HT-29 (cell line): ENCODE measurements around the gene MN1. TPM values are rescaled to one million over a fixed set of nuclear protein-coding genes. Genes with fewer than 3 reads are reported as not detected.

Source experiments
- DNase-seq: peaks from one replicate; pipeline ENCODE4 v3.0.0-alpha.2; 2015; ENCODE audit warnings: low spot score
- total RNA-seq: library from RNA; depleted of rRNA; stranded (reverse); fragments of >200 nt; shearing (Covaris generic); gene quantifications from 2 replicates; pipeline ENCODE4 v1.2.3, GENCODE V29; 2014

MN1 gene
- total RNA-seq, 1 experiment from 2014 or later: not detected

- DNase-seq: no peak
Measured at GRCh38 chr22:27800250-27801201, 1.0 kb downstream of the MN1 start.

- DNase-seq: no peak
Measured at GRCh38 chr22:27799827-27800249, 1.7 kb downstream of the MN1 start.

GRCh38 chr22:27799015-27799826 is 2.3 kb downstream of the MN1 start:
- no peak for DNase-seq

GRCh38 chr22:27798511-27799014 is 3.0 kb downstream of the MN1 start:
- DNase-seq: no peak

GRCh38 chr22:27797520-27798391 is 3.8 kb downstream of the MN1 start:
- no peak for DNase-seq

- no peak for DNase-seq
Measured at GRCh38 chr22:27796829-27797519, 4.6 kb downstream of the MN1 start.

- no peak for DNase-seq
Measured at GRCh38 chr22:27795696-27796517, 5.6 kb downstream of the MN1 start.

- no peak for DNase-seq
Measured at GRCh38 chr22:27795053-27795452, 6.5 kb downstream of the MN1 start.

- no peak for DNase-seq
Measured at GRCh38 chr22:27794226-27794625, 7.3 kb downstream of the MN1 start.

GRCh38 chr22:27793576-27793975 is 8.0 kb downstream of the MN1 start:
- DNase-seq: no peak

GRCh38 chr22:27792452-27793161 is 8.9 kb downstream of the MN1 start:
- no peak for DNase-seq

- no peak for DNase-seq
Measured at GRCh38 chr22:27791859-27792241, 9.7 kb downstream of the MN1 start.

- no peak for DNase-seq
Measured at GRCh38 chr22:27791159-27791858, 10.2 kb downstream of the MN1 start.

GRCh38 chr22:27790376-27791158 is 11.0 kb downstream of the MN1 start:
- no peak for DNase-seq

GRCh38 chr22:27788500-27789288 is 12.9 kb downstream of the MN1 start:
- no peak for DNase-seq

GRCh38 chr22:27786965-27787364 is 14.6 kb downstream of the MN1 start:
- DNase-seq: no peak
